OCI-LY1 (cell line): ENCODE data around the gene SAA2.

Source experiments
- H2AFZ ChIP-seq: fragments of 200-600 bp; sonication (generic), shearing (Covaris generic); 2 replicates; pipeline ENCODE4 v1.6.0; 2014; ENCODE audit warnings: antibody characterized with exemption, mild to moderate bottlenecking, low read length
- H3F3A ChIP-seq: fragments of 200-600 bp; sonication (generic), shearing (Covaris generic); 2 replicates; pipeline ENCODE4 v1.6.0; 2014; ENCODE audit warnings: mild to moderate bottlenecking, antibody characterized with exemption, low read length, moderate library complexity; ENCODE audit not compliant: insufficient read depth
- H3K27ac ChIP-seq: fragments of 200-600 bp; sonication (generic); 2 replicates; pipeline ENCODE4 v1.5.1; 2014; ENCODE audit warnings: low read length, mixed run types, mild to moderate bottlenecking, low read depth; ENCODE audit not compliant: poor library complexity, severe bottlenecking
- H3K27me3 ChIP-seq: fragments of 200-600 bp; sonication (generic); 2 replicates; pipeline ENCODE4 v1.6.0; 2014; ENCODE audit warnings: antibody characterized with exemption, mild to moderate bottlenecking, low read length, moderate library complexity; ENCODE audit not compliant: insufficient read depth
- H3K36me3 ChIP-seq: fragments of 200-600 bp; sonication (generic); 2 replicates; pipeline ENCODE4 v1.6.1; 2014; ENCODE audit warnings: mild to moderate bottlenecking, antibody characterized with exemption, low read length, moderate library complexity, mixed read lengths; ENCODE audit not compliant: insufficient read depth
- H3K4me1 ChIP-seq: fragments of 200-600 bp; sonication (generic); 2 replicates; pipeline ENCODE4 v1.5.1; 2014; ENCODE audit warnings: mild to moderate bottlenecking, low read length, moderate library complexity; ENCODE audit not compliant: insufficient read depth, severe bottlenecking
- H3K4me2 ChIP-seq: fragments of 200-600 bp; sonication (generic), shearing (Covaris generic); 2 replicates; pipeline ENCODE4 v1.6.1; 2014; ENCODE audit warnings: low read length
- H3K4me3 ChIP-seq: fragments of 200-600 bp; sonication (generic); 2 replicates; pipeline ENCODE4 v1.5.1; 2014; ENCODE audit warnings: low read length, low read depth, mild to moderate bottlenecking, mixed read lengths; ENCODE audit not compliant: poor library complexity, severe bottlenecking
- H3K79me2 ChIP-seq: fragments of 200-600 bp; shearing (Covaris generic); 2 replicates; pipeline ENCODE4 v1.6.1; 2016; ENCODE audit warnings: mixed run types, low read length, mixed read lengths; ENCODE audit not compliant: insufficient read depth
- H3K9ac ChIP-seq: fragments of 200-600 bp; sonication (generic), shearing (Covaris generic); 2 replicates; pipeline ENCODE4 v1.6.1; 2014; ENCODE audit warnings: mild to moderate bottlenecking, low read length, mixed read lengths
- H3K9me2 ChIP-seq: fragments of 200-600 bp; sonication (generic), shearing (Covaris generic); 2 replicates; pipeline ENCODE4 v1.6.1; 2014; ENCODE audit warnings: low read depth, mild to moderate bottlenecking, low read length, mixed read lengths
- H3K9me3 ChIP-seq: fragments of 200-600 bp; shearing (Covaris generic); 2 replicates; pipeline ENCODE4 v1.6.1; 2014; ENCODE audit warnings: low read length, mixed read lengths
- H4K20me1 ChIP-seq: fragments of 200-600 bp; sonication (generic), shearing (Covaris generic); 2 replicates; pipeline ENCODE4 v1.6.0; 2016; ENCODE audit warnings: mild to moderate bottlenecking, low read length; ENCODE audit not compliant: insufficient read depth
- EZH2 ChIP-seq: fragments of 200-600 bp; sonication (generic), shearing (Covaris generic); IDR thresholded peaks from 2 replicates; pipeline ENCODE4 v1.8.0; 2017; ENCODE audit warnings: borderline replicate concordance, mixed run types, mild to moderate bottlenecking, antibody characterized with exemption, low read length, moderate library complexity, mixed read lengths
- TF ChIP-seq, protein P1 (sequence below): fragments of 200-600 bp; sonication (generic), shearing (Covaris generic); IDR thresholded peaks from 2 replicates; pipeline ENCODE4 v1.5.1; 2017; ENCODE audit warnings: mild to moderate bottlenecking, antibody characterized with exemption, low read length, moderate library complexity, mixed read lengths

Gene SAA2

DNA sequence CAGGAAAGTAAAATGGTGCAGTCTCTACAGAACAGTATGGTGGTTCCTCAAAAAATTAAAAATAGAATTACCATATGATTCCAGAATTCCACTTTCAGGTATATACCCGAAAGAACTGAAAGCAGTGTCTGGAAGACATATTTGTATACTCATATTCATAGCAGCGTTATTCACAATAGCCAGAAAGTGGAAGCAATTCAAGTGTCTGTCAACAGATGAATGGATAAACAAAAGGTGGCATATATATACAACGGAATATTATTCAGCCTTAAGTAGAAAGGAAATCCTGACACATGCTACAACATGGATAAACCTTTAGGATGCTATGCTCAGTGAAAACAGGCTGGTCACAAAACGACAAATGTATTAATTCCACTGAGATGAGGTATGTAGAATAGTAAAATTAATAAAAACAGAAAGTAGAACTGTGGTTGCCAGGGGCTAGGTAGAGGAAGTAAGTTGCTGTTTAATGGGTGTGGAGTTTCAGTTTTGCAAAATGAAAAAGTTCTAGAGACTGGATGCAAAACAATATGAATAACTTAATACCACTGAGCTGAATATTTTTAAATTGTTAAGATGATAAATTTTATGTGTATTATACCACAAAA lies 32.1 kb upstream of the SAA2 start:
- Histone ChIP-seq H3K36me3 (peaks cover 75% of the 10 kb centered on the region), H3K9me3 (no peaks in the 10 kb centered on the region), H3K4me2 (no peak overlapping the region), H3K4me3 (no peak overlapping the region), H4K20me1 (no peaks in the 10 kb centered on the region), H3F3A (no peaks in the 10 kb centered on the region), H3K9me2 (no peaks in the 10 kb centered on the region), H3K27me3 (no peaks in the 10 kb centered on the region), H3K27ac (no peak overlapping the region), H3K79me2 (no peaks in the 10 kb centered on the region), H2AFZ (no peak overlapping the region), H3K9ac (no peak overlapping the region), H3K4me1 (no peaks in the 10 kb centered on the region)
- TF ChIP-seq, protein P1, sequence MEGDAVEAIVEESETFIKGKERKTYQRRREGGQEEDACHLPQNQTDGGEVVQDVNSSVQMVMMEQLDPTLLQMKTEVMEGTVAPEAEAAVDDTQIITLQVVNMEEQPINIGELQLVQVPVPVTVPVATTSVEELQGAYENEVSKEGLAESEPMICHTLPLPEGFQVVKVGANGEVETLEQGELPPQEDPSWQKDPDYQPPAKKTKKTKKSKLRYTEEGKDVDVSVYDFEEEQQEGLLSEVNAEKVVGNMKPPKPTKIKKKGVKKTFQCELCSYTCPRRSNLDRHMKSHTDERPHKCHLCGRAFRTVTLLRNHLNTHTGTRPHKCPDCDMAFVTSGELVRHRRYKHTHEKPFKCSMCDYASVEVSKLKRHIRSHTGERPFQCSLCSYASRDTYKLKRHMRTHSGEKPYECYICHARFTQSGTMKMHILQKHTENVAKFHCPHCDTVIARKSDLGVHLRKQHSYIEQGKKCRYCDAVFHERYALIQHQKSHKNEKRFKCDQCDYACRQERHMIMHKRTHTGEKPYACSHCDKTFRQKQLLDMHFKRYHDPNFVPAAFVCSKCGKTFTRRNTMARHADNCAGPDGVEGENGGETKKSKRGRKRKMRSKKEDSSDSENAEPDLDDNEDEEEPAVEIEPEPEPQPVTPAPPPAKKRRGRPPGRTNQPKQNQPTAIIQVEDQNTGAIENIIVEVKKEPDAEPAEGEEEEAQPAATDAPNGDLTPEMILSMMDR: no peak
- no peak for TF ChIP-seq EZH2

DNA sequence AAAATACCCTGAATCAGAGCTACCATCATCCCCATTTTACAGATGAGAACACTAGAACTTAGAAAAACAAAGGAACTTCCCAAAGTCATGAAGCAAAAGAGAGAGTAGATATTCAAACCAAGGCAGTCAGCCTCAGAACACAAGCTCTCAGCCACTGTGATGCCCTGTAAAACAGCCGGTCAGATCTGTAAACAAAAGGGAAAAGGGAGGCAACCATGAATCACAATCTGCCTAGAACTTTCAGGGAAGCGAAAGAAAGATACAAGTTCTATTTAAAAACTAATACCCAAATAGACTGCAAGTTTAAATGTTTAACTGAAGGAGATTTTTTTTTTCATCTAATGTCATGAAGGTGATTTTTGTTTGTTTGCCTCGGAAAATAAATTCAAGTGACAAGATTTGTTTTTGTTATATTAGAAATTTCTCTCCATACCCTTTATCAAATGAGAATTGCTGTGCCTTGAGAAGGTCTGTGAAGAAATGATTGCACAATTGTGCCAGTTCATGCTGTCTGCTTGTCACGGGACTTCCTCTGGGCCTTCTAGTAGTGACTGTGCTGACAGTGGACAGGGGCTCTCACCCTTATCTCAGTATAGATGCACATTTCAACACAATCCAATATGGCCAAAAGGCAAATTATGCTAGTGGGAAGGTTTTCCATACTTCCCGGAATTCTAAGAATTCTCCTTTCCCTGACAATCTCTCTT lies 29.2 kb upstream of the SAA2 start:
- no peaks in the 10 kb centered on the region for H4K20me1 ChIP-seq
- H3K9me3 ChIP-seq: no peaks in the 10 kb centered on the region
- H3K36me3 ChIP-seq: peaks cover 47% of the 10 kb centered on the region
- no peak overlapping the region for H2AFZ ChIP-seq
- H3K27ac ChIP-seq: no peak overlapping the region
- H3K4me3 ChIP-seq: no peak overlapping the region
- H3K27me3 ChIP-seq: no peaks in the 10 kb centered on the region
- no peaks in the 10 kb centered on the region for H3F3A ChIP-seq
- no peak overlapping the region for H3K9ac ChIP-seq
- H3K9me2 ChIP-seq: no peaks in the 10 kb centered on the region
- TF ChIP-seq, protein P1: no peak
- TF ChIP-seq EZH2: no peak
- H3K4me2 ChIP-seq: no peak overlapping the region
- no peaks in the 10 kb centered on the region for H3K79me2 ChIP-seq
- H3K4me1 ChIP-seq: no peaks in the 10 kb centered on the region

DNA sequence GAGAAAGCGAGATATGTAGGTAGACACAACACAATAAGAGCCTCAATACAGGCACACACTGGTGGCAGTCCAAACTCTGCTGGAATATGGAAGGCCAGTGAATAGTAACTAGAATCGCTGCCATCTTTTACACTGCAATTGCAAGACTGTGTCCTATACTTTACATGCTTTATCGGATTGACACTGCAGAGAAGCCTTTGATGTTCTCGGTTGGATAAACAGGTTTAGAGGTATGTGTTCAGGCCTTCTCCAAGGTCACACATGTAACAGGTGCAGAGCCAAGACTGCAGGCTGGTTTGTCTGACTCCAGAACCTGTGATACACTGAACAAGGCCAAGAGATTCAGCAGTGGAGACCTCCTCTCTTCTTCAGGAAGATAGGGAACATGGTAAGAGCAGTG lies 22.7 kb upstream of the SAA2 start:
- Histone ChIP-seq H3K9me3 (no peaks in the 10 kb centered on the region), H3K27me3 (no peaks in the 10 kb centered on the region), H3F3A (no peaks in the 10 kb centered on the region), H3K4me2 (no peak overlapping the region), H3K4me1 (peaks cover 5% of the 10 kb centered on the region), H2AFZ (no peak overlapping the region), H3K27ac (no peak overlapping the region), H3K9ac (no peak overlapping the region), H3K9me2 (no peaks in the 10 kb centered on the region), H3K4me3 (no peak overlapping the region), H3K36me3 (no peaks in the 10 kb centered on the region), H4K20me1 (no peaks in the 10 kb centered on the region), H3K79me2 (no peaks in the 10 kb centered on the region)
- TF ChIP-seq, protein P1: no peak
- no peak for TF ChIP-seq EZH2
